ENCODE results near the gene OR5K1.

- TF ChIP-seq POLR2AphosphoS5 (IDR thresholded peaks at IDR 0.05) (no peak), CTCF (IDR thresholded peaks at IDR 0.05) (no peak), POLR2A (IDR thresholded peaks at IDR 0.05; ENCODE audit: low read depth) (no peak)
These were observed 45.6 kb downstream of the OR5K1 start for GRCh38 chr3:98508582-98508981.
